ENCODE results near the gene HMG20A. TPM values are rescaled to one million over a fixed set of nuclear protein-coding genes. Genes with fewer than 3 reads are reported as not detected.

HMG20A gene
- total RNA-seq: 10 to 100 TPM; 47.4 to 58.7 TPM

GRCh38 chr15:77420610-77421369 lies at the start of gene HMG20A:
TSS of gene HMG20A (plus strand) at chr15:77420888. CDS start at chr15:77458408, 37,520 bp downstream.
- Mint-ChIP-seq H3K4me3 (peak within 1 kb of the TSS; percentile 98), H3K27ac (peak within 1 kb of the TSS; percentile 97), H3K4me1 (peaks cover 50% of the 10 kb centered on the region), H3K9me3 (no peaks in the 10 kb centered on the region), H3K36me3 (ENCODE audit: low read depth) (peaks cover 6% of the 10 kb centered on the region), H3K27me3 (no peaks in the 10 kb centered on the region)
- ChIA-PET POLR2A (interaction anchor here (0.6 to 1.1 kb wide), 3 partner anchors 37 to 85 kb away, joined by 3 to 4 read pairs (median 4); no protein-coding TSS in a partner anchor), CTCF (interaction anchor here (1.2 to 1.7 kb wide), 3 partner anchors 9 to 21 kb away, joined by 3 to 5 read pairs (median 4); no protein-coding TSS in a partner anchor)
- DNase-seq: peak; percentile 69

DNA sequence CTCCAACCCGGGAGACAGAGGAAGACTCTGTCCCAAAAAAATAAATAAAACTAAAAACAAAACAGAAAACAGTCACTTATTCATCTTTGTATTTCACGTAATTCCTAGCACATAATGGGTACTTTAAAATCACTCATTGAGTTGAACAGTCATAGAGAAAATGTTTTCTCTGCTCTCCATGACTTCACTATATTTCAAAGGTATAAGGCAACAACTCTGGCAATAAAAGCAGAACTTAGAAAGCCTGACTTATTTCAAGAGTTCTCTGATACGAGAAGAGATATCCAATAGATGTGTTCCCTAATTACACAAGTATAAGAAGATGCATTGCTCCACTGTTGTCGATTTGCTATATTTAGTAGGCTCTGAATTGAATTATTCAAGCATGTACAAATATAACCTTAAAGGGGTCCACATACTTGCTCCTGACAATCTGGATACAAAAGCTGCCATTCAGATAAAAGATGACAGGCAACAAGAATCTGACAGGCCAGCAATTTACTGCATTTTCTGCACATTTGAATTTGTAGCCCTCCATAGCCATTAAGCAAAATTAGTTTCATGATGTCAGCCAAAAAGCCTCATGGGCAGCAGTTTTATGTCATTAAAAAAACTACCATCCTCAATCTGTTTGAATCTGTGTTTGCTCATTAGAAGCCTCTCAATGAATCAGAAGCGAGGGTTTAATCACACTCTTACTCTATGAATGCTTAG lies 48.7 kb upstream of the HMG20A start:
- H3K9me3 Mint-ChIP-seq: no peaks in the 10 kb centered on the region
- H3K4me1 Mint-ChIP-seq: peaks cover 5% of the 10 kb centered on the region
- no peak overlapping the region for H3K27ac Mint-ChIP-seq
- no peaks in the 10 kb centered on the region for H3K27me3 Mint-ChIP-seq
- CTCF ChIA-PET: no interaction called here
- H3K36me3 Mint-ChIP-seq (ENCODE audit: low read depth): no peaks in the 10 kb centered on the region
- DNase-seq: no peak
- POLR2A ChIA-PET: no interaction called here
- no peak overlapping the region for H3K4me3 Mint-ChIP-seq

GRCh38 chr15:77373441-77373840 lies 47.2 kb upstream of the HMG20A start:
- Mint-ChIP-seq H3K4me1 (peaks cover 5% of the 10 kb centered on the region), H3K27me3 (no peaks in the 10 kb centered on the region), H3K9me3 (no peaks in the 10 kb centered on the region), H3K4me3 (no peak overlapping the region), H3K27ac (no peak overlapping the region), H3K36me3 (ENCODE audit: low read depth) (no peaks in the 10 kb centered on the region)
- POLR2A ChIA-PET: no interaction called here
- CTCF ChIA-PET: no interaction called here
- no peak for DNase-seq

DNA sequence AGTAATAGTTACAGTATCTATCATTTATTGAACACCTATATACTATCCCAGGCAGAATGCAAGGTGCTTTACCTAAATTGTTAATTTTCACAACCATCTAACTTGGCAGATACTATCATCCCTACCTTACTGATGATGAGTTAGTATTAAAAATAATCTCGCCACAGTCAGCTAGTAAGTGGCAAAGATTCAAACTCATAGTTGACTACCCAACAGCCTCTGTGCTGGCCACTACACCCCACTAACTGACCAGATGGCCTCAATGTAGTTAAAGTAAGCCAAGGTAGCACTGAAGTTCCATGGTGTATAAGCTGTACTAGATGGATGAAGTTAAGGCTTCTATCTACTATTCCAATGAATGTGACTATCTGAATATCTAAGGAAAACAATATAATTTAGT lies 45.6 kb upstream of the HMG20A start:
- no peaks in the 10 kb centered on the region for H3K27me3 Mint-ChIP-seq
- no peak overlapping the region for H3K27ac Mint-ChIP-seq
- ChIA-PET CTCF (interaction anchor here (0.6 kb wide), 1 partner anchor 23 kb away, joined by 4 read pairs; no protein-coding TSS in a partner anchor), POLR2A (no interaction called here)
- peaks cover 5% of the 10 kb centered on the region for H3K4me1 Mint-ChIP-seq
- H3K9me3 Mint-ChIP-seq: no peaks in the 10 kb centered on the region
- H3K36me3 Mint-ChIP-seq (ENCODE audit: low read depth): no peaks in the 10 kb centered on the region
- DNase-seq: no peak
- no peak overlapping the region for H3K4me3 Mint-ChIP-seq

- Mint-ChIP-seq H3K36me3 (ENCODE audit: low read depth) (no peaks in the 10 kb centered on the region), H3K9me3 (no peaks in the 10 kb centered on the region), H3K4me3 (no peak overlapping the region), H3K27me3 (no peaks in the 10 kb centered on the region), H3K4me1 (peaks cover 5% of the 10 kb centered on the region), H3K27ac (no peak overlapping the region)
- ChIA-PET CTCF (no interaction called here), POLR2A (no interaction called here)
- DNase-seq: no peak
These were observed 43.9 kb upstream of the HMG20A start for GRCh38 chr15:77376770-77377169.

- no peaks in the 10 kb centered on the region for H3K27me3 Mint-ChIP-seq
These were observed 40.7 kb upstream of the HMG20A start for GRCh38 chr15:77380033-77380432.

GRCh38 chr15:77384086-77384485 lies 36.6 kb upstream of the HMG20A start:
- no peaks in the 10 kb centered on the region for H3K36me3 Mint-ChIP-seq (ENCODE audit: low read depth)
- H3K4me1 Mint-ChIP-seq: peaks cover 9% of the 10 kb centered on the region
- H3K27ac Mint-ChIP-seq: no peak overlapping the region
- ChIA-PET CTCF (no interaction called here), POLR2A (no interaction called here)
- H3K9me3 Mint-ChIP-seq: no peaks in the 10 kb centered on the region
- no peak overlapping the region for H3K4me3 Mint-ChIP-seq
- no peak for DNase-seq
- no peaks in the 10 kb centered on the region for H3K27me3 Mint-ChIP-seq

More at GRCh38 chr15:77380033-77380432, 40.7 kb upstream of the HMG20A start:
- ChIA-PET CTCF (interaction anchor here (1.3 kb wide), 1 partner anchor 26 kb away, joined by 3 read pairs; no protein-coding TSS in a partner anchor), POLR2A (no interaction called here)
- Mint-ChIP-seq H3K4me3 (no peak overlapping the region), H3K4me1 (peaks cover 15% of the 10 kb centered on the region), H3K9me3 (no peaks in the 10 kb centered on the region), H3K36me3 (ENCODE audit: low read depth) (no peaks in the 10 kb centered on the region), H3K27ac (no peak overlapping the region)
- no peak for DNase-seq

DNA sequence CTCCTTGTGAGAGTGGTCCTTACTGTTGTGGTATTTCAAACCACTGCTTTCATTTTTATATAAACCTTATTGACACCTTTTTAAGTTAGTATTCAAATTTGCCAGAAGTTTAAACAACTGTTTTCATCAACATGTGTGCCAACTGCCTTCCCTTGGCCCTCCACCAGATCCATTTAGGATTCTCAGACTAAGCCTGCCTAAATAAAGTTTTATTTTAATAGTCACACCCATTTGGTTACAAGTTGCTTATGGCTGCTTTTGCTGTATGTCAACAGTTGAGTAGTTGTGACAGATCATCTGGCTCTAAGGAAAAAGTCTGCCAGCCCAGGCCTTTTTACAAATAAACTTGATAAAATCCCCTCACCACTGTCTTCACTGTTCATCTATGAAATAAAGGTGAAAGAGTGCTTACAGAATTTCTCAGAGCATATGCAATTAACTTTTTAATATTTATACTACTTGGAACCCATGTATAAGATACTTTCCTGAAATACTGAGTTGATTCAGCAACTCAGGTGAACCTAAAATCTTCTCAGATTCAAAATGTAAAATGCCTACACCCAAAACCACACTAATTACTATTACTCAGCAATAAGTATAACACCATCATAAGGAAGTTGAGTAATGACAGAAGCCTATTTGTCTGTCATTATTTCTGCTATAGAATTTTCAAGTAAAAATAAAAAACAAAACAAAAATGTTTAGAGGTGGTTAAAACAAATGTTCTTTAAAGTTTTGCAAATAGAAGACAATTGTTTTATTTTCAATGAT lies 35.9 kb upstream of the HMG20A start:
- Mint-ChIP-seq H3K36me3 (ENCODE audit: low read depth) (no peaks in the 10 kb centered on the region), H3K27me3 (no peaks in the 10 kb centered on the region), H3K27ac (no peak overlapping the region), H3K4me1 (peaks cover 9% of the 10 kb centered on the region), H3K9me3 (no peaks in the 10 kb centered on the region), H3K4me3 (no peak overlapping the region)
- DNase-seq: no peak
- CTCF ChIA-PET: no interaction called here
- POLR2A ChIA-PET: no interaction called here

GRCh38 chr15:77386626-77387025 lies 34.1 kb upstream of the HMG20A start:
- H3K9me3 Mint-ChIP-seq: no peaks in the 10 kb centered on the region
- no peaks in the 10 kb centered on the region for H3K27me3 Mint-ChIP-seq
- no peak for DNase-seq
- ChIA-PET CTCF (no interaction called here), POLR2A (no interaction called here)
- H3K4me3 Mint-ChIP-seq: no peak overlapping the region
- no peaks in the 10 kb centered on the region for H3K36me3 Mint-ChIP-seq (ENCODE audit: low read depth)
- H3K4me1 Mint-ChIP-seq: peaks cover 9% of the 10 kb centered on the region
- H3K27ac Mint-ChIP-seq: no peak overlapping the region

- Mint-ChIP-seq H3K4me1 (peaks cover 9% of the 10 kb centered on the region), H3K9me3 (no peaks in the 10 kb centered on the region), H3K27me3 (no peaks in the 10 kb centered on the region), H3K36me3 (ENCODE audit: low read depth) (no peaks in the 10 kb centered on the region), H3K4me3 (no peak overlapping the region), H3K27ac (no peak overlapping the region)
- no peak for DNase-seq
- ChIA-PET CTCF (no interaction called here), POLR2A (no interaction called here)
These were observed 33.2 kb upstream of the HMG20A start for GRCh38 chr15:77387365-77388105.

DNA sequence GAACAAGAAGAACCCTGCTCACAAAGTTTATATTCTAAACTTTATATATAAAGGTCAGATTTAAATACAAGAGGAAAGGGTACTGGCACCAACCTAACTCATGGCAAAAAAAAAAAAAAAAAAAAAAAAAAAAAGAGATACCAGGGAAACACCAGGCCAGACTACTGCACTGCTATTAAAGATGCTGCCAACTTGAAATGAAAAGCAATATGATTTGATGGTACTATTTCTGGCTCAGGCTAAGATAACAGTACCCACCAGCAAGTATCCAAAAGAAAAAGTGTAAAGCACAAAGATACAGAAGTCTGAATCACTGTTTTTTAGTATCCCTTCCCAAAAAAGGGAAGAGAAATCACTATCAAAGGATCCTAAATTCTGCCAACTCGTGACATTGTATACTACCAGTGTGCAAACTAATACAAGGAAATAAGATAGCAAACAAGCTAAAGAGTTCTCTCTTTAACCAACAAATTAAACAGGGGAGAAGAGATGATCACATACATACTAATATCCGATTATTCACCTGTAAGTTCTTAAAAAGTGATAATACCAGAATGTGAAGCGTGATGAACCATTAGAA lies 29.2 kb upstream of the HMG20A start:
- no peak overlapping the region for H3K4me3 Mint-ChIP-seq
- H3K27me3 Mint-ChIP-seq: peaks cover 2% of the 10 kb centered on the region
- ChIA-PET CTCF (interaction anchor here (1.7 kb wide), 1 partner anchor 28 kb away, joined by 4 read pairs; no protein-coding TSS in a partner anchor), POLR2A (no interaction called here)
- no peaks in the 10 kb centered on the region for H3K4me1 Mint-ChIP-seq
- H3K27ac Mint-ChIP-seq: no peak overlapping the region
- H3K9me3 Mint-ChIP-seq: peaks cover 20% of the 10 kb centered on the region
- peaks cover 8% of the 10 kb centered on the region for H3K36me3 Mint-ChIP-seq (ENCODE audit: low read depth)
- DNase-seq: no peak

GRCh38 chr15:77392762-77393470 lies 27.8 kb upstream of the HMG20A start:
- DNase-seq: no peak
- ChIA-PET POLR2A (no interaction called here), CTCF (no interaction called here)
- H3K27ac Mint-ChIP-seq: no peak overlapping the region
- no peaks in the 10 kb centered on the region for H3K4me1 Mint-ChIP-seq
- H3K27me3 Mint-ChIP-seq: peaks cover 2% of the 10 kb centered on the region
- H3K36me3 Mint-ChIP-seq (ENCODE audit: low read depth): peaks cover 12% of the 10 kb centered on the region
- no peak overlapping the region for H3K4me3 Mint-ChIP-seq
- H3K9me3 Mint-ChIP-seq: peaks cover 26% of the 10 kb centered on the region
